GM18951 (cell line): Measurements from ENCODE around the gene STX11.

Experiments used
- POLR2A ChIP-seq: IDR thresholded peaks from 4 replicates; pipeline ENCODE4 v1.6.1; 2011; ENCODE audit warnings: mild to moderate bottlenecking; ENCODE audit not compliant: insufficient read length, insufficient read depth; ENCODE audit errors: extremely low read depth
- in situ Hi-C: fragments of 300-500 bp; cut with MboI; formaldehyde crosslinking; loops from one replicate; pipeline ENCODE4 v1.12.0; 2022; ENCODE audit warnings: low sequenced_read_pairs, mixed read lengths, inconsistent platforms; ENCODE audit not compliant: unreplicated experiment

The STX11 gene

DNA sequence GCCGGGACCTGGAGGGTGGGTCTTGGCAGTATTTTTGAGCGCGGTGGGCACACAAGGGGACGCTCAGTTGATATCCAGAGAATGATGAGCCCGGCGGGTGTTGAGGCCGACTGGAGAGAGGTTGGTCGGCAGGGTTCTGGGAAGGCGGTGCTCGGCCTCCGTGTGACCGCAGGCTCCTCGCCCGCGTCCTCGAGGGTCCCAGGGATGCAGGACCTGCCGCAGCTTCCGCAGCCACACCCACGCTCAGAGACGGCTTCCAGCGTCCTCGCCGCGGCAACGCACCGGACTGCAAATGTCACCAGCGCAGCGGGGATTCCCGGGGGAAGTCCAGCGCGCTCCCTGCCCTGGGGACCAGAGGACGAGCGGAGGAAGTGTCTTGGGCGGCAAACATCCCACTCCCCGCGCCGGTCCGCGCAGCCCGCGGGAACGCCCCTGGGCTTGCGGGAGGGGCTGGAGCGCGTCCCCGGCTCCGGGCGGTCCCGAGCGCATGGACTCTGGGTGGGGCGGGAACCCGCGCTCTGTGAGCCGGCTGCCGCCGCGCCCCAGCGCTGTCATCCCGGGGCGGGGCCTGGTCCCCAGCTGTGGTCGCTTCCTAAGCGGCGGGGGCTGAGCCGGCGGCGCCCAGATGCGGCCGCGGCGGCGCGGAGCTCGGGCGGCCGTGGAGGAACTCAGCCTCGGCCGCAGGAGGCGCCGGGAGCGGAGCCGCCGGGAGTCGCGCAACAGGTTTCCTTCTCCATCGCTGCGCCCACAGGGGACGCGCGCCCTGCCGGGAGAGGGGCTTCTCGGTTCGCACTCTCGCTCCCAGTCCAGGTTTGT, at the start of gene STX11:
TSS of gene STX11 (plus strand) at position 624 of the 816 bp plus-strand sequence. CDS start 36,111 bp downstream, outside the sequence.
- TF ChIP-seq POLR2A = peak; percentile 93
- in situ Hi-C loops = no loop called here

DNA sequence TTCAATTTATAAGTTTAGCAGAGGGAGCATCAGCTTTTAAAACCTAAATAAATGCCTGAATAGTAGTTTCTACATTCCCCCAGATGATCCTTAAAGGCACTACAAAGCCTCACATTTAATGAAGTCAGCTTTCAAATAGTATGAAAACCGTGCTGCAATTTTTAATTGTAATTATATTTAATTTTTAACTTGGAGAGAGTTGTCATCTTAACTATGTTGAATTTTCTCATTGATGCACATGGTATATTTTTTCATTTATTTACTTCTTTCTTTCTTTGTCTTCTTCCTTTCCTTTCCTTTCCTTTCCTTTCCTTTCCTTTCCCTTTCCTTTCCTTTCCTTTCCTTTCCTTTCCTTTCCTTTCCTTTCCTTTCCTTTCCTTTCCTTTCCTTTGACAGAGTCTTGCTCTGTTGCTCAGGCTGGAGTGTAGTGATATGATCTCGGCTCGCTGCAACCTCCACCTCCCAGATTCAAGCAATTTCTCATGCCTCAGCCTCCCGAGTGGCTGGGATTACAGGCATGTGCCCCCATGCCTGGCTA, 47.2 kb upstream of the STX11 start:
- in situ Hi-C loops = loop anchor here (10.0 kb wide), 1 partner anchor 382 kb away; no protein-coding TSS in a partner anchor
- no peak for TF ChIP-seq POLR2A

DNA sequence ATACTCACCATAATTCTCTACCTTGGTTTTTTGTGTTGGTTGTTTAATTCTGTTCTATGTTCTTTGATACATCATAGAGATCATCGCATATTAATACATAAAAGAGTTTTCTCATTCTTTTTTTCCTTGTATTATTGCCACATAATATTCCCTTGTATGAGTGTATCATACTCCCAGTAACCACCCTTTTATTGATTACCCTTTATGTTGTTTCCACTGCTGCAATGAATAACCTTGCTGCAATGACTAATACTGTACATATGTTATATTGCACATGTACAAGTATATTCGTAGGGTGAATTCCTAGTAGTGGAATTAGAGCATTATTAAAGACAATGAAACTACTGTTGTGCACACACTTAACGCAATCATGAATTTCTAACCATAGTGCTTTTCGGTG, 45.8 kb upstream of the STX11 start:
- no peak for TF ChIP-seq POLR2A
- in situ Hi-C loops = loop anchor here (10.0 kb wide), 1 partner anchor 380 kb away; no protein-coding TSS in a partner anchor

DNA sequence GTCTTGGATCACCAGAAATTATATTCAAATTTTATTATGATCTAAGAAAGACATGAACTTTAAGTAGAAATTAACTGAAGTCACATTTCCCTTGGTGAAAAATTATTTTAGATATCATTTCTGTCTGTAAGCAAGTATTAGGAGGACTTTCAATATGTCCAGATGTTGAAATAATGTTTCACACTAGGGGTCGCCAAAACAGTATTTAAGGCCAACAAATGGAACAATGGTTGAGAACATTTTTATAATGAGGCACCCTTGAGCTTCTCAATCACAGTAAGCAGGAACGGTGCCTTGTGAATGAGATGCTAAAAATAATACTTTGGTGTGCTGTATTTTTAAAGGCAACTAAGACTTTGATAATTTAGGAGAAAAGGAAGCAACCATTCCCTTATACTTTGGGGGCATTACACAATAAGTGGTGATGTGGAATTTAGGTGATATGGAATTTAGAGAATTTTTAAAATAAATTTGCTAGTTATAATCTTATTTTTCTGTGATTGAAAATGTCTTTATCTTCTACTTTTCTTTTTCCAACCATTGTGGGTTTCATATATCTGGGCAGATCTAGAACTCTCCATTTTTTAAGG, 45.3 kb upstream of the STX11 start:
- TF ChIP-seq POLR2A = no peak
- in situ Hi-C loops = loop anchor here (5.0 to 10.0 kb wide), 2 partner anchors 112 to 380 kb away; no protein-coding TSS in a partner anchor

DNA sequence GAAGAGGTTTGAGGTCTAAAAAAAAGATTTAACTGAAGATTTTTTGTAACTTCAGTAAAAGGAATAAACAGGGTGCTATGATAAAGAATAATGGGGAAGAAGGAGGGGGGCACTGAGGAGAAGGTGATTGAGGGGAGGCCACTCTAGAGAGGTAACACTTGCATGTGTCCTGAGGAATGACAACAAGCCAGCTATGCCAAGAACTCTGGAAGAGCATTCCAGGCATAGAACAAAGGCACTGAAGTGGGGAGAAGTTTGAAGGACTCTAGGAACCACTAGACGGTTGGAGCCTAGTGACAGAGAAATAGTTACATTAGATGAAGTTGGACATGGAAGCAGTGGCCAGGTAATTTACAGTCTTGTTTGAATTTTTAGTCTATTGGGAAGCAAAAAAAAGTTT, 44.1 kb upstream of the STX11 start:
- TF ChIP-seq POLR2A = no peak
- in situ Hi-C loops = loop anchor here (5.0 to 10.0 kb wide), 2 partner anchors 111 to 379 kb away; no protein-coding TSS in a partner anchor

DNA sequence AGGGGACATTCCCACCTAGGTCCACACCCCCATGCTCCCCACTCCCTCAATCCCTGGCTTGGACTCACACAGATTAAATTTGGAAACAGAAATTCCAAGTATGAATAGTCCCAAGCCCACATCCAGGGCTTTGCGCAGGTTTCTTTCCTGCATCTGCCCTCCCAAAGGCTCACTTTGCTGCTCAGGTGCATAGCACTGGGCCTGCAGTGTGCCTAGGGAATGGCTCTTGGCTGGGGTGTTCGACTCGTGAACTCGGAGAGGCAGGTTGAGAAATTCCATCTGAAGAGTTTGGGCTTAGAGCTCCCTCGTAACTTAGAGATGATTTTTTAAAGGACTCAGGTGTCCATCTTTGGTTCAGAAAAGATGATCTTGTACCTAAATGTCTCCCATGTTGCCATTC, 40.1 kb upstream of the STX11 start:
- TF ChIP-seq POLR2A = no peak
- in situ Hi-C loops = no loop called here

DNA sequence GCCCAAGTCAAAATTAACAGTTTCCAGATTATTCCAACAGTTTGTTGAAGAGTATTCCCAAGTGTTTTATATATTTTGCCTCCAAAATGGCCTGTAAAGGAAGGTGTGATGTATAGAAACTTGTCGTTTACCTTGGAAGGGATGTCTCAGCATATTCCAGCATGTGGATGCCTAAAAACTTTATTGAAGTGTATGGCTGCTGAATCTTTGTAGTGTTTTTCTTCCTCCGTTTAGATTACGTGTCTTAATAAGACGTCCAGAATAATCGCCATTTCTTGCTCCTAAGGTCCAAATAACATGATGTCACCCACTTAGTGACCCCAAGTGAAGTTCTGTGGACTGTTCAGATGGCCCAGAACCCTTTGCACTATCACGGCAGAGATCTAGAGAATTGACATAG, 37.0 kb upstream of the STX11 start:
- no peak for TF ChIP-seq POLR2A
- in situ Hi-C loops = no loop called here

DNA sequence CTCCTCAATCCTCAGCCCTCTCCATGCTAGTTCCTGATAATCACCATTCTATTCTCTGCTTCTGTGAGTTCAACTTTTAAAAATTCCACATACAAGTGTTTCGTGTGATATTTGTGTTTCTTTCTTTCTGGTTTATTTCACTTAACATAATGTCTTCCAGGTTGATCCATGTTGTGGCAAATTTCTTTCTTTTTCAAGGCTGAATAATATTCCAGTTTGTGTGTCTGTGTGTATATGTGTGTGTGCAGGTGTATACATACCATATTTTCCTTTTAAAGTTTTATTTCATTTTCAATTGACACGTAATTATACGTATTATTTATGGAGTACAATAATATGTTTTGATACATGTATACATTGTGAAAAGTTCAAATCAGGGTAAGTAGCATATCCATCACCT, 35.1 kb upstream of the STX11 start:
- in situ Hi-C loops = no loop called here
- no peak for TF ChIP-seq POLR2A

DNA sequence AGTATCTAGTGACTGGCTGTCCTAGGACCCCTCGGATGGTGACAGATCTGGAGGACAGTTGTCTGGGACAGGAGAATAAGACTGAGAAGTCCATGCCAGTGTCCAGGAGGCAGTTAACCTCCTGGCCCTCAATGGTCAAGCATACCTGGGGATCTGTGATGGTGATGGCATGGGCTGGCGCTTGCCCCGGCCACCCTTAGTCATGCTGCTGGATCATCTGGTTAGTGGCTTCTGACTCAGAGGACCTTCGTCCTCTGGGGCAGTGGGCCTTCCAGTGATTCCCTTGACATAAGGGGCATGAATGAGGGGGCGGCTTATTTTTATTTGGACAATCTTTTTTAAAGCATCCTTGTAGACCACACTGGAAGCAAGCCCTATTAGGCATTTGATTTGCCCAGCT, 30.9 kb upstream of the STX11 start:
- no peak for TF ChIP-seq POLR2A
- in situ Hi-C loops = no loop called here

DNA sequence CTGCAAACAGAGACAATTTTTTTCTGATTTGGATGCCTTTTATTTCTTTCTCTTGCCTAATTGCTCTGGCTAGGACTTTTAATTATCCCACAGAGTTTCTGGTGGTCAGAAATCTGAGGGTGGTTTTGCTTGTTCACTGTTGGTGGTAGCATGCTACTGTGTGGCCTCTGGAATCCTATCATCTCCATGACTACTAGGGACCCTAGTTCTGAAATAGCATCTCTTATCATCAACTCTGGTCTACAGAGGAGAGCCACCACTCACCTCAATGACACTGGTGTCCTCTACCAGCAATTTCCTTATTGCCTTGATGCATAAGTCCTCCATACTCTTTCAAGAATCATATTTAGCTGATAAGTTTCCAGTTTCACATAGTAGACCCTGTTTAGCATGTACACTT, 27.5 kb upstream of the STX11 start:
- TF ChIP-seq POLR2A = no peak
- in situ Hi-C loops = no loop called here

DNA sequence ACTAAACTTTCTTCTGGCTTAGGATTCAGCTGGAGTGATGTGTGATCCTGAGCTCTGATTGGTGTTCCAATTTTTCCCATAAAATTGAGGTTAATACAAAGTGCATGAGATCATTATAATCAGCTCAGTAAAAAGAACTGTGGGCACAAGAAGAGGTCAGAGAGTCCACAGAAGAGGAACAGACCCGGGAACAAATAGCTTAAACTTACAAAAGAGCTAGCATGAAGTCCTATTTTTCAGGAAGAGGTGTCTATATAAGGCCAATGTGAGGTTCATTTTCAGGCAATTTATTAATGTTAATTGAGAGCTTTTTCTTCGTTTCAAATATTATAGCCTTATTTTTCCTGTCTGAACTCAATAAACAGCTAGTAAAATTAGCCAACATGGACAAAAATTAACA, 26.9 kb upstream of the STX11 start:
- no peak for TF ChIP-seq POLR2A
- in situ Hi-C loops = no loop called here

DNA sequence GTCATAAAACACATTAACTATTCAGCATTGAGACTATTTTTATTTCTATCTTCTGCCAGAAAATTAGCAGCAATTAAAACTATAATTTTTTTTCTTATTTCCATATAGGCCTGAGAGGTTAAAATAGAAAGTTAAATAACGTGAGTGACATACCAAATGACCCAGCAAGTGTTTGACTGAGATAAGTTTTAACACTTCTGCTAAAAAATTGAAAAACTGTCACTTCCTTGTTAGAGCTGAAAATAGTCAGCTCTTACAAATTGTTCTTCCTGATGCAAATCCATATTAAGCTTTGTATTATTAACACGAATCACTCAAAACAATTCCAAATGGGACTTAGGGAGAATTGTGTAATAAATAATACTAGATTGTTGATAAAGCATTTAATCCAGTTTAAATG, 26.5 kb upstream of the STX11 start:
- no peak for TF ChIP-seq POLR2A
- in situ Hi-C loops = no loop called here

DNA sequence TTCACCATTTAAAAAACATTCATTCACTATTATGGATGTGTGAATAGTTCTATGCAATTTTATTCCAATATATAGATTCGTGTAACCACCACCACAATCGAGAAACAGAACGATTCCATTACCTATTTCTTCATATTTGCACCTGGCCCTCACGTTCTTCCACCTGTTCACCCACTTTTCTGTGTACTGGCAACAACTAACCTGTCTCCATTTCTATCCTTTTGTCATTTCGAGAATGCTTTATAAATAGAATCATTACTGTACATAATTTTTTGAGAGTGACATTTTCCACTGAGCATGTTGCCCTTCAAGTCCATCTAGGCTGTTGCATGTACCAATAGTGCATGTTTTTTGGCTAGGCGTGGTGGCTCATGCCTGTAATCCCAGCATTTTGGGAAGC, 23.2 kb upstream of the STX11 start:
- in situ Hi-C loops = no loop called here
- no peak for TF ChIP-seq POLR2A

DNA sequence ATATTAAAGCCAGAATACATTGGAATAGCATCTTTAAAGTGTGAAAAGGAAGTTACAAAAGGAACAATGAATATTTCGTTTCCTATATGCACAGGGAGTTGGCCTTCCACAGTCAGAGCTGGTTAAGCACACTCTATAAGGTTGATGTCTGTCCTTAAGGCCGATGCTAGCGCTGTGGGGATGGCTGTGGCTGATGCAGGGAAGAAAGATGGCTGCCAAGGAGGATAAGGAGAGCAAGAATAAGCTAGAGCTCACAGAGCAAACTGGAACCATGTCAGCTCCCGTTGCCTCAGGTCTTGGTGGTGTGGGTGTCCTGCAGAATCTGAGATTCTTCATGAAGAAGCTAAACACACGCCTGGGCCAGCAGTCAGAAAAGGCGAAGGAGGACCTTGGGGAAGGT, 20.8 kb upstream of the STX11 start:
- TF ChIP-seq POLR2A = no peak
- in situ Hi-C loops = no loop called here
